WTC11 (cell line): ENCODE measurements around the gene DCBLD2. TPM values are rescaled to one million over a fixed set of nuclear protein-coding genes. Genes with fewer than 3 reads are reported as not detected.

ENCODE experiments used
- ATAC-seq: fragments of 200-7000 bp; cut with Tn5 transposase; 2 replicates; pipeline ENCODE4 v1.10.0; 2021; ENCODE audit warnings: mild to moderate bottlenecking, moderate library complexity
- CTCF ChIA-PET: fragments of 300-600 bp; sonication (Branson Sonifier 250); formaldehyde crosslinking; loops from one replicate; lab custom pipeline; 2021; ENCODE audit warnings: antibody characterized with exemption; lab: Charles Lee
- POLR2A ChIA-PET: fragments of 350-600 bp; sonication (Branson Sonifier 250); formaldehyde crosslinking; loops from one replicate; lab custom pipeline; 2021; ENCODE audit warnings: antibody characterized with exemption; lab: Charles Lee
- DNase-seq: peaks from one replicate; pipeline ENCODE4 v3.0.0; 2021; ENCODE audit warnings: low spot score
- H3K27ac Mint-ChIP-seq: 2 replicates; pipeline ENCODE4 v1.8.0; 2021; ENCODE audit warnings: mixed read lengths
- H3K27me3 Mint-ChIP-seq: 2 replicates; pipeline ENCODE4 v1.8.0; 2021; ENCODE audit warnings: low read depth, mild to moderate bottlenecking, moderate library complexity, mixed read lengths
- H3K36me3 Mint-ChIP-seq: 2 replicates; pipeline ENCODE4 v1.8.0; 2021; ENCODE audit warnings: mixed read lengths
- H3K4me1 Mint-ChIP-seq: 2 replicates; pipeline ENCODE4 v1.8.0; 2022; ENCODE audit warnings: mixed read lengths
- H3K4me3 Mint-ChIP-seq: 2 replicates; pipeline ENCODE4 v1.8.0; 2021; ENCODE audit warnings: mild to moderate bottlenecking, moderate library complexity, mixed read lengths
- H3K9me3 Mint-ChIP-seq: 2 replicates; pipeline ENCODE4 v1.8.0; 2021; ENCODE audit warnings: mixed read lengths
- GABPB1 ChIP-seq: sonication (generic); formaldehyde crosslinking; IDR thresholded peaks from 2 replicates; pipeline ENCODE4 v1.8.1; 2023; ENCODE audit warnings: mild to moderate bottlenecking, missing genetic modification reagents
- GRHL2 ChIP-seq: fragments of 250-450 bp; sonication (Bioruptor Pico); IDR thresholded peaks from 2 replicates; pipeline ENCODE4 v1.8.0; 2022; ENCODE audit warnings: mild to moderate bottlenecking, moderate library complexity; ENCODE audit not compliant: insufficient replicate concordance, severe bottlenecking
- ZBTB21 ChIP-seq: sonication (generic); formaldehyde crosslinking; IDR thresholded peaks from 2 replicates; pipeline ENCODE4 v1.8.1; 2023; ENCODE audit warnings: mild to moderate bottlenecking, missing genetic modification reagents, borderline replicate concordance
- ZNF396 ChIP-seq: fragments of 250-450 bp; sonication (Bioruptor Pico); IDR thresholded peaks from 2 replicates; pipeline ENCODE4 v1.8.0; 2021; ENCODE audit warnings: mild to moderate bottlenecking, moderate library complexity, borderline replicate concordance
- total RNA-seq: library from RNA; stranded (reverse); gene quantifications from 3 replicates; pipeline ENCODE4 v1.2.3, GENCODE V29; 2021
- TF ChIP-seq, protein P1 (sequence below): fragments of 250-450 bp; sonication (Bioruptor Pico); IDR thresholded peaks from 2 replicates; pipeline ENCODE4 v1.9.0; 2021; ENCODE audit warnings: mild to moderate bottlenecking
- TF ChIP-seq, protein P2 (sequence below): sonication (generic); formaldehyde crosslinking; IDR thresholded peaks from 2 replicates; pipeline ENCODE4 v1.8.1; 2023; ENCODE audit warnings: mild to moderate bottlenecking, missing genetic modification reagents, moderate library complexity
- TF ChIP-seq, protein P3 (sequence below): sonication (generic); formaldehyde crosslinking; IDR thresholded peaks from 2 replicates; pipeline ENCODE4 v1.8.0; 2022; ENCODE audit warnings: mild to moderate bottlenecking, missing genetic modification reagents
- TF ChIP-seq, protein P4 (sequence below): sonication (generic); formaldehyde crosslinking; IDR thresholded peaks from 2 replicates; pipeline ENCODE4 v1.8.0; 2022; ENCODE audit warnings: mild to moderate bottlenecking, missing genetic modification reagents
- TF ChIP-seq, protein P5 (sequence below): sonication (generic); formaldehyde crosslinking; IDR thresholded peaks from 2 replicates; pipeline ENCODE4 v1.8.1; 2023; ENCODE audit warnings: mild to moderate bottlenecking, moderate library complexity, missing genetic modification reagents
- TF ChIP-seq, protein P6 (sequence below): fragments of 200-600 bp; IDR thresholded peaks from 2 replicates; pipeline ENCODE4 v1.8.0; 2022; ENCODE audit warnings: antibody characterized with exemption
- TF ChIP-seq, protein P7 (sequence below): sonication (generic); formaldehyde crosslinking; IDR thresholded peaks from 2 replicates; pipeline ENCODE4 v1.8.0; 2022; ENCODE audit warnings: mild to moderate bottlenecking, missing genetic modification reagents

DCBLD2 gene
- total RNA-seq, 1 experiment from 2014 or later, result 47.9 TPM

DNA sequence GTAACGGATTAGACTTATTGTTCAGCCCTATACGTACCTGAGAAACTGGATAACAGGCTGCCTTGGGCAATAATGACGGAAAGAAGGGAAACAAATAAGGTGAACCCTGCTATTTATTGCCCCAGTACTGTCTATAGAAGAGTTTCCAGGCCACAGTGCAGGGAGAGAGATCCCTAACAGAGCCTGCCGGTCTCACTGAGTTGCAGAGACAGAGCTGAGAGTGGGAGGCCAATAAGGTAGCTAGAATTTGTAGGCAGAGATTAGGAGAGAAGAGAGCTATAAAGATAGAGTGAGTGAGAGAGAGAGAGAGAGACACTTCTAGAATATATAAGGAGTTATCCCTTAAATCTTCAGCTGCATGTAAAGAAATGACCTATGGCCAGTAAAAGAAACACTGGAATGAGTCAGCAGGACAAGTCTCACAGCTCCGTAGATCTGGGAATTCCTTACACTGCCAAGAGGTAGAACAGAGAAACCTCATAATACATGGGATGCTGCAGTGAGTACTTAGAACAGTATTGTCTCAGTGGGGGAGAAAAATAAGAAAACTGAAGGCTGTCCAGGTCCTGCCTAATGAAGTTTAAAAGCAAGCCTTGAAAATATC, 86.6 kb downstream of the DCBLD2 start:
- no peak for DNase-seq
- no peaks in the 10 kb centered on the region for H3K27me3 Mint-ChIP-seq
- ChIA-PET POLR2A (interaction anchor here (0.8 kb wide), 1 partner anchor 221 kb away, joined by 4 read pairs; the partner anchor contains the start of gene CPOX), CTCF (interaction anchor here (1.1 to 3.4 kb wide), 3 partner anchors 179 to 358 kb away, joined by 4 to 27 read pairs (median 4); no protein-coding TSS in a partner anchor)
- no peaks in the 10 kb centered on the region for H3K9me3 Mint-ChIP-seq
- no peak for ATAC-seq
- TF ChIP-seq, protein P1, sequence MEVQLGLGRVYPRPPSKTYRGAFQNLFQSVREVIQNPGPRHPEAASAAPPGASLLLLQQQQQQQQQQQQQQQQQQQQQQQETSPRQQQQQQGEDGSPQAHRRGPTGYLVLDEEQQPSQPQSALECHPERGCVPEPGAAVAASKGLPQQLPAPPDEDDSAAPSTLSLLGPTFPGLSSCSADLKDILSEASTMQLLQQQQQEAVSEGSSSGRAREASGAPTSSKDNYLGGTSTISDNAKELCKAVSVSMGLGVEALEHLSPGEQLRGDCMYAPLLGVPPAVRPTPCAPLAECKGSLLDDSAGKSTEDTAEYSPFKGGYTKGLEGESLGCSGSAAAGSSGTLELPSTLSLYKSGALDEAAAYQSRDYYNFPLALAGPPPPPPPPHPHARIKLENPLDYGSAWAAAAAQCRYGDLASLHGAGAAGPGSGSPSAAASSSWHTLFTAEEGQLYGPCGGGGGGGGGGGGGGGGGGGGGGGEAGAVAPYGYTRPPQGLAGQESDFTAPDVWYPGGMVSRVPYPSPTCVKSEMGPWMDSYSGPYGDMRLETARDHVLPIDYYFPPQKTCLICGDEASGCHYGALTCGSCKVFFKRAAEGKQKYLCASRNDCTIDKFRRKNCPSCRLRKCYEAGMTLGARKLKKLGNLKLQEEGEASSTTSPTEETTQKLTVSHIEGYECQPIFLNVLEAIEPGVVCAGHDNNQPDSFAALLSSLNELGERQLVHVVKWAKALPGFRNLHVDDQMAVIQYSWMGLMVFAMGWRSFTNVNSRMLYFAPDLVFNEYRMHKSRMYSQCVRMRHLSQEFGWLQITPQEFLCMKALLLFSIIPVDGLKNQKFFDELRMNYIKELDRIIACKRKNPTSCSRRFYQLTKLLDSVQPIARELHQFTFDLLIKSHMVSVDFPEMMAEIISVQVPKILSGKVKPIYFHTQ (CRISPR knock-in tag), result no peak
- TF ChIP-seq ZBTB21 (CRISPR knock-in tag) (no peak), ZNF396 (CRISPR knock-in tag) (no peak), GRHL2 (no peak)
- TF ChIP-seq, protein P2, sequence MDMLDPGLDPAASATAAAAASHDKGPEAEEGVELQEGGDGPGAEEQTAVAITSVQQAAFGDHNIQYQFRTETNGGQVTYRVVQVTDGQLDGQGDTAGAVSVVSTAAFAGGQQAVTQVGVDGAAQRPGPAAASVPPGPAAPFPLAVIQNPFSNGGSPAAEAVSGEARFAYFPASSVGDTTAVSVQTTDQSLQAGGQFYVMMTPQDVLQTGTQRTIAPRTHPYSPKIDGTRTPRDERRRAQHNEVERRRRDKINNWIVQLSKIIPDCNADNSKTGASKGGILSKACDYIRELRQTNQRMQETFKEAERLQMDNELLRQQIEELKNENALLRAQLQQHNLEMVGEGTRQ (CRISPR knock-in tag), result no peak
- TF ChIP-seq, protein P3, sequence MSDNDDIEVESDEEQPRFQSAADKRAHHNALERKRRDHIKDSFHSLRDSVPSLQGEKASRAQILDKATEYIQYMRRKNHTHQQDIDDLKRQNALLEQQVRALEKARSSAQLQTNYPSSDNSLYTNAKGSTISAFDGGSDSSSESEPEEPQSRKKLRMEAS (CRISPR knock-in tag), result no peak
- TF ChIP-seq, protein P4, sequence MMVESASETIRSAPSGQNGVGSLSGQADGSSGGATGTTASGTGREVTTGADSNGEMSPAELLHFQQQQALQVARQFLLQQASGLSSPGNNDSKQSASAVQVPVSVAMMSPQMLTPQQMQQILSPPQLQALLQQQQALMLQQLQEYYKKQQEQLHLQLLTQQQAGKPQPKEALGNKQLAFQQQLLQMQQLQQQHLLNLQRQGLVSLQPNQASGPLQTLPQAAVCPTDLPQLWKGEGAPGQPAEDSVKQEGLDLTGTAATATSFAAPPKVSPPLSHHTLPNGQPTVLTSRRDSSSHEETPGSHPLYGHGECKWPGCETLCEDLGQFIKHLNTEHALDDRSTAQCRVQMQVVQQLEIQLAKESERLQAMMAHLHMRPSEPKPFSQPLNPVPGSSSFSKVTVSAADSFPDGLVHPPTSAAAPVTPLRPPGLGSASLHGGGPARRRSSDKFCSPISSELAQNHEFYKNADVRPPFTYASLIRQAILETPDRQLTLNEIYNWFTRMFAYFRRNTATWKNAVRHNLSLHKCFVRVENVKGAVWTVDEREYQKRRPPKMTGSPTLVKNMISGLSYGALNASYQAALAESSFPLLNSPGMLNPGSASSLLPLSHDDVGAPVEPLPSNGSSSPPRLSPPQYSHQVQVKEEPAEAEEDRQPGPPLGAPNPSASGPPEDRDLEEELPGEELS (CRISPR knock-in tag), result no peak
- TF ChIP-seq, protein P5, sequence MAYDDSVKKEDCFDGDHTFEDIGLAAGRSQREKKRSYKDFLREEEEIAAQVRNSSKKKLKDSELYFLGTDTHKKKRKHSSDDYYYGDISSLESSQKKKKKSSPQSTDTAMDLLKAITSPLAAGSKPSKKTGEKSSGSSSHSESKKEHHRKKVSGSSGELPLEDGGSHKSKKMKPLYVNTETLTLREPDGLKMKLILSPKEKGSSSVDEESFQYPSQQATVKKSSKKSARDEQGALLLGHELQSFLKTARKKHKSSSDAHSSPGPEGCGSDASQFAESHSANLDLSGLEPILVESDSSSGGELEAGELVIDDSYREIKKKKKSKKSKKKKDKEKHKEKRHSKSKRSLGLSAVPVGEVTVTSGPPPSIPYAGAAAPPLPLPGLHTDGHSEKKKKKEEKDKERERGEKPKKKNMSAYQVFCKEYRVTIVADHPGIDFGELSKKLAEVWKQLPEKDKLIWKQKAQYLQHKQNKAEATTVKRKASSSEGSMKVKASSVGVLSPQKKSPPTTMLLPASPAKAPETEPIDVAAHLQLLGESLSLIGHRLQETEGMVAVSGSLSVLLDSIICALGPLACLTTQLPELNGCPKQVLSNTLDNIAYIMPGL (CRISPR knock-in tag), result no peak
- TF ChIP-seq, all 79 proteins: peak for 0
- H3K27ac Mint-ChIP-seq, result peak overlapping the region; percentile 78; the same call in 1 of the 2 replicates
- peaks cover 14% of the 10 kb centered on the region for H3K4me1 Mint-ChIP-seq
- peaks cover 31% of the 10 kb centered on the region for H3K36me3 Mint-ChIP-seq
- no peak overlapping the region for H3K4me3 Mint-ChIP-seq

DNA sequence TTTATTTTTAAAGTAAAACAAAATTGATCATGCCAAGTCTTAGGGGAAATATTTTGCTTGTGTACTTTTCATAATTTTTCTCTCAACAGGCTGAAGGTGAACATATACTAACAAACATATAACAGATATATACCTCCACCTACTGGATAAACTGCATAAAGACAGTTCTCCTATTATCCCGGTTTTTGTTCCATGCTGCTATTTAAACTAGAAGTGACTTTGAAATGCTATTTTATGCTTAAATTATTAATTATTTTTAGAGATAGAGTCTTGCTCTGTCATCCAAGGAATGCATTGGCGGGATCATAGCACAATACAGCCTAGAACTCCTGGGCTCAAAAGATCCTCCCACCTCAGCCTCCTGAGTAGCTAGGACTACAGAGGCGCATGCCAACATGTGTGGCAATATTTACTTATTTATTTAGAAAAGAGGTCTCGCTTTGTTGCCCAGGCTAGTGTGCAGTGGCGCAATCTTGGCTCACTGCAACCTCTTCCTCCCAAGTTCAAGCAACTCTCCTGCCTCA, 88.6 kb downstream of the DCBLD2 start:
- Mint-ChIP-seq H3K9me3 (no peaks in the 10 kb centered on the region), H3K27me3 (no peaks in the 10 kb centered on the region), H3K4me1 (peaks cover 14% of the 10 kb centered on the region), H3K27ac (no peak overlapping the region), H3K4me3 (no peak overlapping the region), H3K36me3 (peaks cover 29% of the 10 kb centered on the region)
- TF ChIP-seq, protein P6, sequence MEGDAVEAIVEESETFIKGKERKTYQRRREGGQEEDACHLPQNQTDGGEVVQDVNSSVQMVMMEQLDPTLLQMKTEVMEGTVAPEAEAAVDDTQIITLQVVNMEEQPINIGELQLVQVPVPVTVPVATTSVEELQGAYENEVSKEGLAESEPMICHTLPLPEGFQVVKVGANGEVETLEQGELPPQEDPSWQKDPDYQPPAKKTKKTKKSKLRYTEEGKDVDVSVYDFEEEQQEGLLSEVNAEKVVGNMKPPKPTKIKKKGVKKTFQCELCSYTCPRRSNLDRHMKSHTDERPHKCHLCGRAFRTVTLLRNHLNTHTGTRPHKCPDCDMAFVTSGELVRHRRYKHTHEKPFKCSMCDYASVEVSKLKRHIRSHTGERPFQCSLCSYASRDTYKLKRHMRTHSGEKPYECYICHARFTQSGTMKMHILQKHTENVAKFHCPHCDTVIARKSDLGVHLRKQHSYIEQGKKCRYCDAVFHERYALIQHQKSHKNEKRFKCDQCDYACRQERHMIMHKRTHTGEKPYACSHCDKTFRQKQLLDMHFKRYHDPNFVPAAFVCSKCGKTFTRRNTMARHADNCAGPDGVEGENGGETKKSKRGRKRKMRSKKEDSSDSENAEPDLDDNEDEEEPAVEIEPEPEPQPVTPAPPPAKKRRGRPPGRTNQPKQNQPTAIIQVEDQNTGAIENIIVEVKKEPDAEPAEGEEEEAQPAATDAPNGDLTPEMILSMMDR, result peak; percentile 35; the same call in 1 of the 2 replicates
- TF ChIP-seq, protein P7, sequence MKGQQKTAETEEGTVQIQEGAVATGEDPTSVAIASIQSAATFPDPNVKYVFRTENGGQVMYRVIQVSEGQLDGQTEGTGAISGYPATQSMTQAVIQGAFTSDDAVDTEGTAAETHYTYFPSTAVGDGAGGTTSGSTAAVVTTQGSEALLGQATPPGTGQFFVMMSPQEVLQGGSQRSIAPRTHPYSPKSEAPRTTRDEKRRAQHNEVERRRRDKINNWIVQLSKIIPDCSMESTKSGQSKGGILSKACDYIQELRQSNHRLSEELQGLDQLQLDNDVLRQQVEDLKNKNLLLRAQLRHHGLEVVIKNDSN, result no peak
- peak; percentile 68 for TF ChIP-seq GABPB1 (CRISPR knock-in tag)
- CTCF ChIA-PET, result interaction anchor here (0.7 to 3.4 kb wide), 8 partner anchors 15 to 215 kb away, joined by 3 to 27 read pairs (median 5); no protein-coding TSS in a partner anchor
- ATAC-seq (no peak), DNase-seq (no peak)
- POLR2A ChIA-PET, result no interaction called here
